Right lobe of liver (tissue), 4 donors: Measurements from ENCODE around the gene GSS.
"Not testable (repeated sequence)": the region's sequence is repeated elsewhere in the genome, so short reads cannot be mapped to it uniquely, and the experiment has no call there.

Source experiments
- POLR2A ChIP-seq: fragments of 450-650 bp; IDR thresholded peaks from one replicate; pipeline ENCODE4 v1.6.1; 2017; ENCODE audit warnings: antibody characterized with exemption, mild to moderate bottlenecking
- TF ChIP-seq, protein P1 (sequence below), 4 donors: fragments of 200-600 bp in 3 of 4; fragments of 450-650 bp in 1 of 4; IDR thresholded peaks; one replicate each; pipeline versions ENCODE4 v1.5.1 to v1.8.0; 2016 to 2022; ENCODE audit warnings: antibody characterized with exemption in 4 of 4, mild to moderate bottlenecking in 2 of 4
- donor health status: DM: no; HTN: no; CAD: no.
- donor health status: DM: no; HTN: no; CAD: no.
- donor health status: DM: no; HTN: yes; CAD: no.

- TF ChIP-seq POLR2A = not testable (repeated sequence)
- TF ChIP-seq, protein P1, sequence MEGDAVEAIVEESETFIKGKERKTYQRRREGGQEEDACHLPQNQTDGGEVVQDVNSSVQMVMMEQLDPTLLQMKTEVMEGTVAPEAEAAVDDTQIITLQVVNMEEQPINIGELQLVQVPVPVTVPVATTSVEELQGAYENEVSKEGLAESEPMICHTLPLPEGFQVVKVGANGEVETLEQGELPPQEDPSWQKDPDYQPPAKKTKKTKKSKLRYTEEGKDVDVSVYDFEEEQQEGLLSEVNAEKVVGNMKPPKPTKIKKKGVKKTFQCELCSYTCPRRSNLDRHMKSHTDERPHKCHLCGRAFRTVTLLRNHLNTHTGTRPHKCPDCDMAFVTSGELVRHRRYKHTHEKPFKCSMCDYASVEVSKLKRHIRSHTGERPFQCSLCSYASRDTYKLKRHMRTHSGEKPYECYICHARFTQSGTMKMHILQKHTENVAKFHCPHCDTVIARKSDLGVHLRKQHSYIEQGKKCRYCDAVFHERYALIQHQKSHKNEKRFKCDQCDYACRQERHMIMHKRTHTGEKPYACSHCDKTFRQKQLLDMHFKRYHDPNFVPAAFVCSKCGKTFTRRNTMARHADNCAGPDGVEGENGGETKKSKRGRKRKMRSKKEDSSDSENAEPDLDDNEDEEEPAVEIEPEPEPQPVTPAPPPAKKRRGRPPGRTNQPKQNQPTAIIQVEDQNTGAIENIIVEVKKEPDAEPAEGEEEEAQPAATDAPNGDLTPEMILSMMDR (IDR thresholded peaks at IDR 0.05) = not testable (repeated sequence)
Observed at GRCh38 chr20:34880971-34881370, 74.6 kb downstream of the GSS start.
